ENCODE measurements around the gene ABTB2. TPM values are rescaled to one million over a fixed set of nuclear protein-coding genes. Genes with fewer than 3 reads are reported as not detected.

ABTB2 gene
- total and polyA plus RNA-seq, 2 experiments from 2014 or later: 2.6 to 12.1 TPM

GRCh38 chr11:34328632-34328910 is 29.2 kb downstream of the ABTB2 start (continued):
- no peak for TF ChIP-seq CREB1 (CRISPR knock-in tag; IDR thresholded peaks at IDR 0.05; ENCODE audit: low read depth)
- no peak for TF ChIP-seq EZH2phosphoT487 (IDR thresholded peaks at IDR 0.05; ENCODE audit: unreplicated experiment)
- TF ChIP-seq POLR2AphosphoS5 (IDR thresholded peaks at IDR 0.05; ENCODE audit: low read depth): no peak

GRCh38 chr11:34327804-34328631 is 29.8 kb downstream of the ABTB2 start:
- no peak overlapping the region for H2AFZ ChIP-seq
- no peak overlapping the region for H3K4me3 ChIP-seq
- no peaks in the 10 kb centered on the region for H3K27me3 ChIP-seq (ENCODE audit: insufficient read depth)
- no peak overlapping the region for H3K4me3 Mint-ChIP-seq
- H3K36me3 ChIP-seq (ENCODE audit: insufficient read depth): no peaks in the 10 kb centered on the region
- no peaks in the 10 kb centered on the region for H3K9me3 Mint-ChIP-seq
- ATAC-seq (peak; percentile 40), DNase-seq (ENCODE audit: low spot score) (no peak)
- H3K36me3 Mint-ChIP-seq (ENCODE audit: low read depth): no peaks in the 10 kb centered on the region
- H3F3A ChIP-seq (replicated peaks; ENCODE audit: low read depth): no peaks in the 10 kb centered on the region
- no peak overlapping the region for H3K27ac ChIP-seq (ENCODE audit: low read depth)
- no peak overlapping the region for H3K27ac Mint-ChIP-seq
- H3K4me1 Mint-ChIP-seq: peaks cover 23% of the 10 kb centered on the region
- H3K9me2 ChIP-seq (ENCODE audit: insufficient read depth): no peaks in the 10 kb centered on the region; the same call in 1 of the 2 replicates
- no peaks in the 10 kb centered on the region; the same call in 1 of the 2 replicates for H4K20me1 ChIP-seq (replicated peaks; ENCODE audit: insufficient read depth)
- peaks cover 10% of the 10 kb centered on the region for H3K4me1 ChIP-seq (ENCODE audit: insufficient read depth)
- H3K79me2 ChIP-seq (replicated peaks; ENCODE audit: insufficient read depth): no peaks in the 10 kb centered on the region; the same call in 1 of the 2 replicates
- TF ChIP-seq, protein P1, sequence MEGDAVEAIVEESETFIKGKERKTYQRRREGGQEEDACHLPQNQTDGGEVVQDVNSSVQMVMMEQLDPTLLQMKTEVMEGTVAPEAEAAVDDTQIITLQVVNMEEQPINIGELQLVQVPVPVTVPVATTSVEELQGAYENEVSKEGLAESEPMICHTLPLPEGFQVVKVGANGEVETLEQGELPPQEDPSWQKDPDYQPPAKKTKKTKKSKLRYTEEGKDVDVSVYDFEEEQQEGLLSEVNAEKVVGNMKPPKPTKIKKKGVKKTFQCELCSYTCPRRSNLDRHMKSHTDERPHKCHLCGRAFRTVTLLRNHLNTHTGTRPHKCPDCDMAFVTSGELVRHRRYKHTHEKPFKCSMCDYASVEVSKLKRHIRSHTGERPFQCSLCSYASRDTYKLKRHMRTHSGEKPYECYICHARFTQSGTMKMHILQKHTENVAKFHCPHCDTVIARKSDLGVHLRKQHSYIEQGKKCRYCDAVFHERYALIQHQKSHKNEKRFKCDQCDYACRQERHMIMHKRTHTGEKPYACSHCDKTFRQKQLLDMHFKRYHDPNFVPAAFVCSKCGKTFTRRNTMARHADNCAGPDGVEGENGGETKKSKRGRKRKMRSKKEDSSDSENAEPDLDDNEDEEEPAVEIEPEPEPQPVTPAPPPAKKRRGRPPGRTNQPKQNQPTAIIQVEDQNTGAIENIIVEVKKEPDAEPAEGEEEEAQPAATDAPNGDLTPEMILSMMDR (conservative IDR thresholded peaks at IDR 0.05; ENCODE audit: low read depth in 2 of 2): no peak
- TF ChIP-seq, protein P2, sequence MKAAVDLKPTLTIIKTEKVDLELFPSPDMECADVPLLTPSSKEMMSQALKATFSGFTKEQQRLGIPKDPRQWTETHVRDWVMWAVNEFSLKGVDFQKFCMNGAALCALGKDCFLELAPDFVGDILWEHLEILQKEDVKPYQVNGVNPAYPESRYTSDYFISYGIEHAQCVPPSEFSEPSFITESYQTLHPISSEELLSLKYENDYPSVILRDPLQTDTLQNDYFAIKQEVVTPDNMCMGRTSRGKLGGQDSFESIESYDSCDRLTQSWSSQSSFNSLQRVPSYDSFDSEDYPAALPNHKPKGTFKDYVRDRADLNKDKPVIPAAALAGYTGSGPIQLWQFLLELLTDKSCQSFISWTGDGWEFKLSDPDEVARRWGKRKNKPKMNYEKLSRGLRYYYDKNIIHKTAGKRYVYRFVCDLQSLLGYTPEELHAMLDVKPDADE (IDR thresholded peaks at IDR 0.05): no peak
- no peak for TF ChIP-seq EZH2 (IDR thresholded peaks at IDR 0.05; ENCODE audit: low read depth, unreplicated experiment)
- no peak overlapping the region for H3K4me2 ChIP-seq
- H3K27me3 Mint-ChIP-seq (ENCODE audit: insufficient read depth, low read depth, poor library complexity): peaks cover 4% of the 10 kb centered on the region

GRCh38 chr11:34324466-34324865 is 33.3 kb downstream of the ABTB2 start:
- ATAC-seq (no peak), DNase-seq (ENCODE audit: low spot score) (no peak)
- no peaks in the 10 kb centered on the region for H3K27me3 ChIP-seq (ENCODE audit: insufficient read depth)
- Mint-ChIP-seq H3K4me1 (peaks cover 10% of the 10 kb centered on the region), H3K9me3 (no peaks in the 10 kb centered on the region), H3K27me3 (ENCODE audit: insufficient read depth, low read depth, poor library complexity) (peaks cover 2% of the 10 kb centered on the region), H3K27ac (no peak overlapping the region; the same call in 1 of the 2 replicates), H3K4me3 (no peak overlapping the region), H3K36me3 (ENCODE audit: low read depth) (no peaks in the 10 kb centered on the region; the same call in 2 of the 3 replicates)
- H3K4me2 ChIP-seq: no peak overlapping the region
- no peaks in the 10 kb centered on the region for H3K36me3 ChIP-seq (ENCODE audit: insufficient read depth)
- no peaks in the 10 kb centered on the region for H4K20me1 ChIP-seq (replicated peaks; ENCODE audit: insufficient read depth)
- TF ChIP-seq STAT1 (IDR thresholded peaks at IDR 0.05; ENCODE audit: unreplicated experiment) (no peak), ZNF114 (CRISPR knock-in tag; IDR thresholded peaks at IDR 0.05) (no peak), POLR2AphosphoS5 (IDR thresholded peaks at IDR 0.05; ENCODE audit: low read depth) (no peak)
- H2AFZ ChIP-seq: no peak overlapping the region
- no peaks in the 10 kb centered on the region for H3F3A ChIP-seq (replicated peaks; ENCODE audit: low read depth)
- H3K79me2 ChIP-seq (replicated peaks; ENCODE audit: insufficient read depth): no peaks in the 10 kb centered on the region
- H3K27ac ChIP-seq (ENCODE audit: low read depth): no peak overlapping the region
- H3K4me1 ChIP-seq (ENCODE audit: insufficient read depth): no peaks in the 10 kb centered on the region
- no peaks in the 10 kb centered on the region; the same call in 1 of the 2 replicates for H3K9me2 ChIP-seq (ENCODE audit: insufficient read depth)
- no peak overlapping the region for H3K4me3 ChIP-seq

Measured in GM23338 (cell line).